Measurements from ENCODE around the gene HDC.

Gene HDC

DNA sequence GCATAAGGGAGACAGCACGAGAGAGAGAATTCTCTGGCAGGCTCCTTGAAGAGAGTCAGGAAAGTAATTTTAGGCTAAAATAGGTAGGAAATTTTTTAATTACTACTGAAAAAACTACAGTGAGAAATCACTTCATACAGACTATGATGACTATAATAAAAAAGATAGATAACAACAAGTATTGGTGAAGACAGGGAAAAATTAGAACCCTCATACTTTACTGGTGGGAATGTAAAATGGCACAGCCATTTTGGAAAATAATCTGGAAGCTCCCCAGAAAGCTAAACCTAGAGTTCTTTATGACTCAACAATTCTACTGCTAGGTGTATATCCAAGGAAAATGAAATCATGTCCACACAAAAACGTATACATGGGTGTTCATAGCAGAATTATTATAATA is 2.1 kb upstream of the HDC start:
- H3K4me2 ChIP-seq (ENCODE audit: low read depth, low read length), result no peak overlapping the region
- no peaks in the 10 kb centered on the region for H3K79me2 ChIP-seq (ENCODE audit: low read length)
- H3K9me2 ChIP-seq (replicated peaks; ENCODE audit: insufficient read depth, low read length), result no peaks in the 10 kb centered on the region
- H3K4me1 ChIP-seq (ENCODE audit: low read length), result no peaks in the 10 kb centered on the region
- H3K27me3 ChIP-seq (replicated peaks; ENCODE audit: insufficient read depth, low read length), result no peaks in the 10 kb centered on the region
- no peaks in the 10 kb centered on the region for H4K20me1 ChIP-seq (ENCODE audit: insufficient read depth, low read length)
- no peaks in the 10 kb centered on the region for H3K9me3 ChIP-seq (replicated peaks; ENCODE audit: insufficient read depth, low read length)
- no peaks in the 10 kb centered on the region for H3F3A ChIP-seq (ENCODE audit: insufficient read depth, low read length)
- no peak overlapping the region for H3K4me3 ChIP-seq (ENCODE audit: low read length)
- no peaks in the 10 kb centered on the region for H3K36me3 ChIP-seq (replicated peaks; ENCODE audit: insufficient read depth, low read length)
- H3K27ac ChIP-seq (ENCODE audit: low read length), result no peak overlapping the region
- no peak overlapping the region for H3K9ac ChIP-seq (ENCODE audit: low read length)
- DNase-seq, result no peak
- no peak for TF ChIP-seq EZH2phosphoT487 (IDR thresholded peaks at IDR 0.05; ENCODE audit: low read length)
- TF ChIP-seq EZH2 (optimal IDR thresholded peaks at IDR 0.05; ENCODE audit: low read depth, low read length), result no peak
- TF ChIP-seq, protein P1, sequence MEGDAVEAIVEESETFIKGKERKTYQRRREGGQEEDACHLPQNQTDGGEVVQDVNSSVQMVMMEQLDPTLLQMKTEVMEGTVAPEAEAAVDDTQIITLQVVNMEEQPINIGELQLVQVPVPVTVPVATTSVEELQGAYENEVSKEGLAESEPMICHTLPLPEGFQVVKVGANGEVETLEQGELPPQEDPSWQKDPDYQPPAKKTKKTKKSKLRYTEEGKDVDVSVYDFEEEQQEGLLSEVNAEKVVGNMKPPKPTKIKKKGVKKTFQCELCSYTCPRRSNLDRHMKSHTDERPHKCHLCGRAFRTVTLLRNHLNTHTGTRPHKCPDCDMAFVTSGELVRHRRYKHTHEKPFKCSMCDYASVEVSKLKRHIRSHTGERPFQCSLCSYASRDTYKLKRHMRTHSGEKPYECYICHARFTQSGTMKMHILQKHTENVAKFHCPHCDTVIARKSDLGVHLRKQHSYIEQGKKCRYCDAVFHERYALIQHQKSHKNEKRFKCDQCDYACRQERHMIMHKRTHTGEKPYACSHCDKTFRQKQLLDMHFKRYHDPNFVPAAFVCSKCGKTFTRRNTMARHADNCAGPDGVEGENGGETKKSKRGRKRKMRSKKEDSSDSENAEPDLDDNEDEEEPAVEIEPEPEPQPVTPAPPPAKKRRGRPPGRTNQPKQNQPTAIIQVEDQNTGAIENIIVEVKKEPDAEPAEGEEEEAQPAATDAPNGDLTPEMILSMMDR (IDR thresholded peaks at IDR 0.05; ENCODE audit: low read length), result no peak
- no peak overlapping the region for H2AFZ ChIP-seq (ENCODE audit: low read length)

DNA sequence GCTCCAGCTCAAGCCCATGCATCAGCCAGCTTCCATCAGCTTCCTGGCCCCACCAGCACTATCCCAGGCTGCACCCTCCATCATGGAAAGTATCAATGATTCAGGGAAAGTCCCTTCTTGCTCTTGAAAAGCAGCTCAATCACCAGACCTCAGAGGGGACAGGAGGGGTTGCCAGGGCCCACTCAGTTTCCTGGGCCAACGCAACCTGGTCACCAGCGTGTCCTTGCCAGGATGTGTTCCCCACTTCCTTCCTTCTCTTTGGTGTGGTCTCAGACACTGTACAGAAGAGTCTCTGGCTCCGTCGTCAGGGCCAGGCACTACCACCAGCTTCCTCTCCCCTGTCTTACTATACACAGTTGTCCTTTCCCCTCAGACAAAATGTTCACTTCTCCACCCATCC is 3.0 kb downstream of the HDC start:
- Histone ChIP-seq H2AFZ (ENCODE audit: low read length) (no peak overlapping the region), H3K79me2 (ENCODE audit: low read length) (no peaks in the 10 kb centered on the region), H3K4me1 (ENCODE audit: low read length) (no peaks in the 10 kb centered on the region), H4K20me1 (ENCODE audit: insufficient read depth, low read length) (no peaks in the 10 kb centered on the region), H3K9ac (ENCODE audit: low read length) (no peak overlapping the region), H3K36me3 (replicated peaks; ENCODE audit: insufficient read depth, low read length) (no peaks in the 10 kb centered on the region), H3K27me3 (replicated peaks; ENCODE audit: insufficient read depth, low read length) (no peaks in the 10 kb centered on the region), H3K9me3 (replicated peaks; ENCODE audit: insufficient read depth, low read length) (no peaks in the 10 kb centered on the region), H3K27ac (ENCODE audit: low read length) (no peak overlapping the region), H3K9me2 (replicated peaks; ENCODE audit: insufficient read depth, low read length) (no peaks in the 10 kb centered on the region), H3K4me2 (ENCODE audit: low read depth, low read length) (no peak overlapping the region), H3F3A (ENCODE audit: insufficient read depth, low read length) (no peaks in the 10 kb centered on the region), H3K4me3 (ENCODE audit: low read length) (no peak overlapping the region)
- TF ChIP-seq, protein P1 (IDR thresholded peaks at IDR 0.05; ENCODE audit: low read length), result no peak
- TF ChIP-seq EZH2phosphoT487 (IDR thresholded peaks at IDR 0.05; ENCODE audit: low read length) (no peak), EZH2 (optimal IDR thresholded peaks at IDR 0.05; ENCODE audit: low read depth, low read length) (no peak)
- no peak for DNase-seq

DNA sequence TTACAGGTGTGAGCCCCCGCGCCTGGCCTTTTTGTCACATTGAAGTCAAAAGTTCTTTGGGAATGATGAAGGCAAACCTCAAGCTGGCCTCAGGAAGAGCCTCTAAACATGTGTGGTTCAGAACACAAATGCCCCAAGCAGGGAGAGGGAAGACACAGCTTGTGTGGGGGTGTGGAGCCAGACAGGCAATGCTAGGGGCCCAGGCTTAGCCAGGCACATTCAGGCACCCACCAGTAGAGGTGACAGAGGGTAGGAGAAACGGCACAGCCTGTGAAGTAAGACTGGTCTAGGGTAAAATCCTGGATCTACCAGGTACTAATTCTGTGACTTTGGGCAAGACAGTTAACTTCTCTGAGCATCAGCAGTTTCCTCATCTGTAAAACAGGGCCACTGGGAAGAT is 3.5 kb downstream of the HDC start:
- Histone ChIP-seq H2AFZ (ENCODE audit: low read length) (no peak overlapping the region), H3K9me2 (replicated peaks; ENCODE audit: insufficient read depth, low read length) (no peaks in the 10 kb centered on the region), H3K9ac (ENCODE audit: low read length) (no peak overlapping the region), H3K4me1 (ENCODE audit: low read length) (no peaks in the 10 kb centered on the region), H4K20me1 (ENCODE audit: insufficient read depth, low read length) (no peaks in the 10 kb centered on the region), H3K4me2 (ENCODE audit: low read depth, low read length) (no peak overlapping the region), H3F3A (ENCODE audit: insufficient read depth, low read length) (no peaks in the 10 kb centered on the region), H3K9me3 (replicated peaks; ENCODE audit: insufficient read depth, low read length) (no peaks in the 10 kb centered on the region), H3K79me2 (ENCODE audit: low read length) (no peaks in the 10 kb centered on the region), H3K27me3 (replicated peaks; ENCODE audit: insufficient read depth, low read length) (no peaks in the 10 kb centered on the region), H3K36me3 (replicated peaks; ENCODE audit: insufficient read depth, low read length) (no peaks in the 10 kb centered on the region), H3K4me3 (ENCODE audit: low read length) (no peak overlapping the region), H3K27ac (ENCODE audit: low read length) (no peak overlapping the region)
- DNase-seq, result no peak
- TF ChIP-seq EZH2 (optimal IDR thresholded peaks at IDR 0.05; ENCODE audit: low read depth, low read length) (no peak), EZH2phosphoT487 (IDR thresholded peaks at IDR 0.05; ENCODE audit: low read length) (no peak)
- TF ChIP-seq, protein P1 (IDR thresholded peaks at IDR 0.05; ENCODE audit: low read length), result no peak

All from MM.1S (cell line).